CD14-positive monocyte (primary cell): ENCODE measurements around the gene FOXP1. TPM values are rescaled to one million over a fixed set of nuclear protein-coding genes. Genes with fewer than 3 reads are reported as not detected.

ENCODE experiments used
- DNase-seq, 3 donors: peaks; one replicate each; pipeline ENCODE4 v3.0.0-alpha.2; 2011 to 2022
- H2AFZ ChIP-seq: 2 replicates; pipeline ENCODE4 v1.6.0; 2012; ENCODE audit warnings: mild to moderate bottlenecking, low read depth, low read length, inconsistent platforms; ENCODE audit not compliant: insufficient read depth, poor library complexity, severe bottlenecking
- H3K27ac ChIP-seq, 2 donors: 1 replicate in 1 of 2; 2 replicates in 1 of 2; pipeline ENCODE4 v1.5.1; 2012 to 2013; ENCODE audit warnings: low read length in 2 of 2, control low read depth in 1 of 2, inconsistent platforms in 1 of 2, low read depth in 1 of 2, mild to moderate bottlenecking in 1 of 2
- H3K27me3 ChIP-seq, 2 donors: one replicate each; pipeline versions ENCODE4 v1.6.0 to v1.6.1; 2011 to 2013; ENCODE audit warnings: low read length in 2 of 2; ENCODE audit not compliant: control insufficient read depth in 2 of 2, insufficient read depth in 2 of 2
- H3K36me3 ChIP-seq, 2 donors: replicated peaks in 1 of 2; 1 replicate in 1 of 2; 2 replicates in 1 of 2; pipeline versions ENCODE4 v1.5.1 to v1.6.1; 2012 to 2013; ENCODE audit warnings: low read length in 2 of 2, control low read depth in 1 of 2, inconsistent platforms in 1 of 2, mild to moderate bottlenecking in 1 of 2; ENCODE audit not compliant: insufficient read depth in 2 of 2, control insufficient read depth in 1 of 2
- H3K4me1 ChIP-seq, 2 donors: 1 replicate in 1 of 2; 2 replicates in 1 of 2; pipeline versions ENCODE4 v1.5.1 to v1.6.1; 2012 to 2013; ENCODE audit warnings: low read length in 2 of 2, control low read depth in 1 of 2, inconsistent platforms in 1 of 2, mild to moderate bottlenecking in 1 of 2, moderate library complexity in 1 of 2; ENCODE audit not compliant: insufficient read depth in 2 of 2, control insufficient read depth in 1 of 2
- H3K4me2 ChIP-seq: replicated peaks from 2 replicates; pipeline ENCODE3; 2012; ENCODE audit warnings: low read length, moderate library complexity, mild to moderate bottlenecking; ENCODE audit not compliant: poor library complexity, severe bottlenecking; ENCODE audit errors: extremely low read depth
- H3K4me3 ChIP-seq, 3 experiments: fragments of 200-600 bp in 1 of 3; sonication (generic) in 1 of 3; replicated peaks in 1 of 3; 1 replicate in 2 of 3; 2 replicates in 1 of 3; pipeline ENCODE4 v1.5.1; 2011 to 2013; ENCODE audit warnings: low read length in 3 of 3, mild to moderate bottlenecking in 3 of 3, control low read depth in 2 of 3, low read depth in 2 of 3, inconsistent platforms in 1 of 3, moderate library complexity in 1 of 3
- H3K79me2 ChIP-seq: 2 replicates; pipeline ENCODE4 v1.6.0; 2012; ENCODE audit warnings: mild to moderate bottlenecking, control low read depth, inconsistent platforms, low read length, moderate library complexity; ENCODE audit not compliant: insufficient read depth
- H3K9ac ChIP-seq: 2 replicates; pipeline ENCODE4 v1.6.0; 2017; ENCODE audit warnings: low read length, mild to moderate bottlenecking; ENCODE audit not compliant: insufficient read depth, poor library complexity, severe bottlenecking
- H3K9me3 ChIP-seq, 2 donors: replicated peaks in 1 of 2; 1 replicate in 1 of 2; 2 replicates in 1 of 2; pipeline versions ENCODE4 v1.5.1 to v1.6.1; 2012 to 2013; ENCODE audit warnings: low read length in 2 of 2, control low read depth in 1 of 2; ENCODE audit not compliant: control insufficient read depth in 1 of 2, insufficient read depth in 1 of 2
- H4K20me1 ChIP-seq: 2 replicates; pipeline ENCODE4 v1.6.0; 2012; ENCODE audit warnings: mild to moderate bottlenecking, low read length, control low read depth, moderate library complexity; ENCODE audit not compliant: insufficient read depth
- H3K27ac Mint-ChIP-seq, 7 donors: one replicate each; pipeline ENCODE4 v1.8.0; 2020; ENCODE audit warnings: mild to moderate bottlenecking in 7 of 7, mixed read lengths in 7 of 7, moderate library complexity in 6 of 7, inconsistent platforms in 2 of 7
- H3K27me3 Mint-ChIP-seq, 3 donors: one replicate each; pipeline ENCODE4 v1.8.0; 2021 to 2022; ENCODE audit warnings: low read depth in 3 of 3, mild to moderate bottlenecking in 3 of 3, mixed read lengths in 3 of 3, moderate library complexity in 3 of 3, inconsistent platforms in 1 of 3
- H3K36me3 Mint-ChIP-seq, 2 donors: one replicate each; pipeline ENCODE4 v1.8.0; 2020; ENCODE audit warnings: mixed read lengths in 2 of 2, inconsistent platforms in 1 of 2, mild to moderate bottlenecking in 1 of 2
- H3K4me1 Mint-ChIP-seq: one replicate; pipeline ENCODE4 v1.8.0; 2020; ENCODE audit warnings: mild to moderate bottlenecking, mixed read lengths
- H3K4me3 Mint-ChIP-seq, 2 donors: one replicate each; pipeline ENCODE4 v1.8.0; 2020; ENCODE audit warnings: mild to moderate bottlenecking in 2 of 2, mixed read lengths in 2 of 2, moderate library complexity in 1 of 2
- H3K9me3 Mint-ChIP-seq, 7 donors: one replicate each; pipeline ENCODE4 v1.8.0; 2020 to 2022; ENCODE audit warnings: mixed read lengths in 7 of 7, mild to moderate bottlenecking in 6 of 7, moderate library complexity in 6 of 7, inconsistent platforms in 2 of 7
- CTCF ChIP-seq: fragments of 200-600 bp; IDR thresholded peaks from one replicate; pipeline ENCODE4 v1.8.0; 2022; ENCODE audit warnings: antibody characterized with exemption, mild to moderate bottlenecking
- WGBS: methylation state at CpG from one replicate; pipeline ENCODE4 v1.1.5; 2013; ENCODE audit warnings: missing lambda C conversion rate; ENCODE audit not compliant: insufficient coverage; 5-methylcytosine and 5-hydroxymethylcytosine counted together
- intact Hi-C, 2 donors: fragments of 100-400 bp; cut with micrococcal nuclease; formaldehyde crosslinking; loops; one replicate each; pipeline versions ENCODE4 v1.15.0 to v1.15.1; 2023
- polyA plus RNA-seq, 3 donors: library from polyadenylated mRNA; depleted of rRNA in 1 of 3; unstranded in 2 of 3; stranded (reverse) in 1 of 3; fragments of 300-500 nt in 2 of 3; fragments of >200 nt in 1 of 3; fragmentation: Illumina TruSeq in 2 of 3; gene quantifications; 1 replicate in 2 of 3; 2 replicates in 1 of 3; pipeline ENCODE4 v1.2.3, GENCODE V29; 2012 to 2021

The FOXP1 gene
- polyA plus RNA-seq, 3 donors: 25.7 to 42.6 (median 27.8) TPM

- Mint-ChIP-seq H3K27ac (no peak overlapping the region), H3K9me3 (no peaks in the 10 kb centered on the region)
Observed at GRCh38 chr3:71124048-71124447, 459.5 kb downstream of the FOXP1 start.

GRCh38 chr3:71122641-71123040 is 460.9 kb downstream of the FOXP1 start:
- Histone ChIP-seq H3K4me2 (no peak overlapping the region), H2AFZ (no peak overlapping the region), H3K9ac (no peak overlapping the region), H3K9me3 (no peaks in the 10 kb centered on the region), H3K27me3 (no peaks in the 10 kb centered on the region), H3K4me3 (no peak overlapping the region), H3K27ac (no peak overlapping the region), H3K4me1 (no peaks in the 10 kb centered on the region), H4K20me1 (peaks cover 40% of the 10 kb centered on the region), H3K36me3 (peaks cover 0 to 8% of the 10 kb centered on the region in 2 donors), H3K79me2 (no peaks in the 10 kb centered on the region)
- Mint-ChIP-seq H3K9me3 (no peaks in the 10 kb centered on the region), H3K36me3 (peaks cover 12% of the 10 kb centered on the region in 2 donors), H3K4me3 (no peak overlapping the region), H3K27ac (peak overlapping the region in 1 of 7 donors; percentile 31), H3K27me3 (no peaks in the 10 kb centered on the region), H3K4me1 (peaks cover 6% of the 10 kb centered on the region)
- DNase-seq: no peak
- intact Hi-C loops: no loop called here
- 96% methylated on average over 3 of the region's 4 CpGs for WGBS
- no peak for TF ChIP-seq CTCF

More at GRCh38 chr3:71124048-71124447, 459.5 kb downstream of the FOXP1 start:
- peaks cover 13% of the 10 kb centered on the region for H3K4me1 Mint-ChIP-seq
- H3K27me3 ChIP-seq: no peaks in the 10 kb centered on the region
- H3K36me3 ChIP-seq: peaks cover 0 to 2% of the 10 kb centered on the region in 2 donors
- no peaks in the 10 kb centered on the region for H3K9me3 ChIP-seq
- no peak overlapping the region for H3K4me3 ChIP-seq
- DNase-seq: no peak
- H3K27me3 Mint-ChIP-seq: no peaks in the 10 kb centered on the region
- peaks cover 0 to 1% of the 10 kb centered on the region in 2 donors for H3K4me1 ChIP-seq
- H2AFZ ChIP-seq: no peak overlapping the region
- H3K36me3 Mint-ChIP-seq: peaks cover 5 to 7% of the 10 kb centered on the region in 2 donors
- no peak overlapping the region for H3K9ac ChIP-seq
- no peak overlapping the region for H3K4me2 ChIP-seq
- H3K4me3 Mint-ChIP-seq: no peak overlapping the region
- TF ChIP-seq CTCF: no peak
- WGBS: no CpG with 5 or more reads among the region's 1 CpG
- no peak overlapping the region for H3K27ac ChIP-seq
- H4K20me1 ChIP-seq: peaks cover 44% of the 10 kb centered on the region
- intact Hi-C loops: no loop called here
- peaks cover 8% of the 10 kb centered on the region for H3K79me2 ChIP-seq
